Upper lobe of left lung (tissue), 4 donors: Measurements from ENCODE around the gene SLITRK5.

ENCODE experiments used
- EP300 ChIP-seq, 4 donors: sonication (generic); formaldehyde crosslinking; IDR thresholded peaks; one replicate each; pipeline ENCODE4 v1.5.1; 2017; ENCODE audit warnings: antibody characterized with exemption in 4 of 4, control low read depth in 2 of 4
- TF ChIP-seq, protein P1 (sequence below), 6 experiments: fragments of 450-650 bp in 4 of 6; fragments of 200-600 bp in 2 of 6; sonication (generic) in 2 of 6; IDR thresholded peaks; one replicate each; pipeline ENCODE4 v1.5.1; 2016 to 2019; ENCODE audit warnings: antibody characterized with exemption in 6 of 6

DNA sequence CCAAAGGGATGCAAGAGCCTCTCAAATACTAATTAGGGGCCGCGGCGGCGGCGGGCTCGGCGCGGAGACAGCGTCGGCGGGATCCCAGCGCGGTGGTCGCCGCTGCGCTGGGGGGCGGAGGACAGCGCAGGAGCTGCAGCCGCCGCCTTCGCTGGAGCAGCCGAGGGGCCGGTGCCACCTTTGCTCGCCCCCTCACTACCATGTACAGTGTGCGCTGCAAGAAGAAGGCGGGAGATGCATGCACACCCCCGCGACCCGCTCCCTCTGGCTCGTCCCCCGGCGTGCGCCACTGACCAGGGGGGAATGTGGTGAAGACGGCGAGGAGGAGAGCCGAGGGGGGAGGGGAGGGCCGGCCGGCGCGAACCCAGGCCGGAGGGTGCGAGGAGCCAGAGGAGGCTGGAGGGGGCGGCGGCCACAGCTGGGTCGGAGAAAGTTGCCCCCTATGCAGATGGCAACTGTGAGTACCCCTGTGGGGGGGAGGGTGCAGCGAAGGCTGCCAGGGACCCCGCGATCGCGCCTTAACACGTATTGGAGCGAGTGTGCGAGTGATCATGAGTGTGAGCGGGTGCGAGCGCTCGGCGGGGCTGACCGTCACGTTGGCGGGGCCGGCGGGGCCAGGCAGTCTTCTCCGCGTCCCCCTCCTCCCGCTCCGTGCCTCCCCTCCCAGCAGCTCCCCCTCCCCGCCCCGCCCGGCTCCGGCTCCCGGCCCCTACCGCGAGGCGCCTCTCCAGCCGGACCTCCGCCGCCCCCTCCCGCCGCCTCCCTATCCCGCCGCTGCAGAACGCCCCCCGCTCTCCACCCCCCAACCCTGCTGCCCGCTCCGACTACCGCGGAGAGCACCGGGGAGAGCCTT is 808 bp downstream of the SLITRK5 start:
- TF ChIP-seq, protein P1, sequence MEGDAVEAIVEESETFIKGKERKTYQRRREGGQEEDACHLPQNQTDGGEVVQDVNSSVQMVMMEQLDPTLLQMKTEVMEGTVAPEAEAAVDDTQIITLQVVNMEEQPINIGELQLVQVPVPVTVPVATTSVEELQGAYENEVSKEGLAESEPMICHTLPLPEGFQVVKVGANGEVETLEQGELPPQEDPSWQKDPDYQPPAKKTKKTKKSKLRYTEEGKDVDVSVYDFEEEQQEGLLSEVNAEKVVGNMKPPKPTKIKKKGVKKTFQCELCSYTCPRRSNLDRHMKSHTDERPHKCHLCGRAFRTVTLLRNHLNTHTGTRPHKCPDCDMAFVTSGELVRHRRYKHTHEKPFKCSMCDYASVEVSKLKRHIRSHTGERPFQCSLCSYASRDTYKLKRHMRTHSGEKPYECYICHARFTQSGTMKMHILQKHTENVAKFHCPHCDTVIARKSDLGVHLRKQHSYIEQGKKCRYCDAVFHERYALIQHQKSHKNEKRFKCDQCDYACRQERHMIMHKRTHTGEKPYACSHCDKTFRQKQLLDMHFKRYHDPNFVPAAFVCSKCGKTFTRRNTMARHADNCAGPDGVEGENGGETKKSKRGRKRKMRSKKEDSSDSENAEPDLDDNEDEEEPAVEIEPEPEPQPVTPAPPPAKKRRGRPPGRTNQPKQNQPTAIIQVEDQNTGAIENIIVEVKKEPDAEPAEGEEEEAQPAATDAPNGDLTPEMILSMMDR (IDR thresholded peaks at IDR 0.05), result no peak
- TF ChIP-seq EP300 (IDR thresholded peaks at IDR 0.05), result no peak
